Gastrocnemius medialis (tissue), 4 donors: ENCODE data around the gene PARD3B. TPM values are rescaled to one million over a fixed set of nuclear protein-coding genes. Genes with fewer than 3 reads are reported as not detected.

ENCODE experiments used
- ATAC-seq, 2 donors: fragments of 150-250 bp; one replicate each; pipeline ENCODE4 v1.9.1; 2016
- DNase-seq, 2 donors: peaks; one replicate each; pipeline ENCODE4 v3.0.0-alpha.2; 2019
- H3K27ac ChIP-seq, 4 donors: fragments of 200-600 bp; sonication (generic); 1 replicate in 1 of 4; 2 replicates in 3 of 4; pipeline ENCODE4 v1.5.1; 2016 to 2018; ENCODE audit warnings: mild to moderate bottlenecking in 2 of 4, moderate library complexity in 1 of 4
- H3K27me3 ChIP-seq, 3 donors: fragments of 200-600 bp; sonication (generic) in 2 of 3; 1 replicate in 1 of 3; 2 replicates in 2 of 3; pipeline versions ENCODE4 v1.5.1 to v1.6.0; 2016 to 2019; ENCODE audit warnings: mild to moderate bottlenecking in 1 of 3, moderate library complexity in 1 of 3
- H3K36me3 ChIP-seq, 2 donors: fragments of 200-600 bp; sonication (generic) in 1 of 2; one replicate each; pipeline ENCODE4 v1.5.1; 2017 to 2018
- H3K4me1 ChIP-seq, 2 donors: fragments of 200-600 bp; sonication (generic) in 1 of 2; one replicate each; pipeline ENCODE4 v1.5.1; 2016 to 2017; ENCODE audit warnings: mild to moderate bottlenecking in 2 of 2
- H3K4me3 ChIP-seq, 4 donors: fragments of 200-600 bp; sonication (generic) in 3 of 4; 1 replicate in 1 of 4; 2 replicates in 3 of 4; pipeline ENCODE4 v1.5.1; 2016 to 2019; ENCODE audit warnings: mild to moderate bottlenecking in 2 of 4
- H3K9me3 ChIP-seq, 3 donors: fragments of 200-600 bp; sonication (generic) in 2 of 3; 1 replicate in 1 of 3; 2 replicates in 2 of 3; pipeline ENCODE4 v1.5.1; 2016 to 2019
- CTCF ChIP-seq, 5 experiments: fragments of 450-650 bp in 3 of 5; fragments of 200-600 bp in 2 of 5; sonication (generic) in 2 of 5; IDR thresholded peaks in 4 of 5; conservative IDR thresholded peaks in 1 of 5; 1 replicate in 4 of 5; 2 replicates in 1 of 5; pipeline ENCODE4 v1.5.1; 2016 to 2019; ENCODE audit warnings: antibody characterized with exemption in 5 of 5, mild to moderate bottlenecking in 3 of 5, moderate library complexity in 3 of 5
- POLR2A ChIP-seq, 2 donors: fragments of 450-650 bp; IDR thresholded peaks; one replicate each; pipeline ENCODE4 v1.6.1; 2017; ENCODE audit warnings: antibody characterized with exemption in 2 of 2, mild to moderate bottlenecking in 2 of 2, moderate library complexity in 2 of 2
- in situ Hi-C, 4 donors: fragments of 200-750 bp; cut with MboI; loops; one replicate each; pipeline versions ENCODE4 v1.15.0 to v1.8.0; 2017; ENCODE audit warnings: low sequenced_read_pairs in 4 of 4
- intact Hi-C: fragments of 100-400 bp; cut with DNase I; formaldehyde crosslinking; loops from one replicate; pipeline ENCODE4 v1.15.1; 2023; ENCODE audit warnings: low total_unique reads
- total RNA-seq, 4 donors: library from RNA; depleted of rRNA; stranded (reverse); fragments of >200 nt; gene quantifications; one replicate each; pipeline versions ENCODE4 v1.1.0 to v1.2.3, GENCODE V29; 2016

Gene PARD3B
- total RNA-seq, 4 donors from 2014 or later, result 2.2 to 15.5 (median 4.6) TPM

GRCh38 chr2:205086662-205087061, 541.4 kb downstream of the PARD3B start:
- in situ Hi-C loops (no loop called here), intact Hi-C loops (no loop called here)
- H3K4me1 ChIP-seq, result no peaks in the 10 kb centered on the region
- no peaks in the 10 kb centered on the region for H3K9me3 ChIP-seq
- no peak overlapping the region for H3K27ac ChIP-seq
- no peak for ATAC-seq
- H3K4me3 ChIP-seq, result no peak overlapping the region
- H3K36me3 ChIP-seq, result no peaks in the 10 kb centered on the region
- TF ChIP-seq CTCF (IDR thresholded peaks at IDR 0.05 in 4 of 5, conservative IDR thresholded peaks at IDR 0.05 in 1 of 5), result no peak
- no peak for TF ChIP-seq POLR2A (IDR thresholded peaks at IDR 0.05)
- DNase-seq, result no peak
- no peaks in the 10 kb centered on the region for H3K27me3 ChIP-seq

- DNase-seq (no peak), ATAC-seq (no peak)
- intact Hi-C loops, result no loop called here
- TF ChIP-seq CTCF (IDR thresholded peaks at IDR 0.05 in 4 of 5, conservative IDR thresholded peaks at IDR 0.05 in 1 of 5) (no peak), POLR2A (IDR thresholded peaks at IDR 0.05) (no peak)
- no peak overlapping the region for H3K4me3 ChIP-seq
- no peak overlapping the region for H3K27ac ChIP-seq
- no peaks in the 10 kb centered on the region for H3K9me3 ChIP-seq
- H3K27me3 ChIP-seq, result no peaks in the 10 kb centered on the region
- in situ Hi-C loops, result no loop called here
- H3K4me1 ChIP-seq, result no peaks in the 10 kb centered on the region
- no peaks in the 10 kb centered on the region for H3K36me3 ChIP-seq
Measured at GRCh38 chr2:205087862-205088261, 542.6 kb downstream of the PARD3B start.

- Histone ChIP-seq H3K36me3 (no peaks in the 10 kb centered on the region), H3K4me1 (no peaks in the 10 kb centered on the region), H3K9me3 (no peaks in the 10 kb centered on the region), H3K27me3 (no peaks in the 10 kb centered on the region), H3K27ac (no peak overlapping the region), H3K4me3 (no peak overlapping the region)
- in situ Hi-C loops (no loop called here), intact Hi-C loops (no loop called here)
- TF ChIP-seq CTCF (IDR thresholded peaks at IDR 0.05 in 4 of 5, conservative IDR thresholded peaks at IDR 0.05 in 1 of 5), result no peak
- TF ChIP-seq POLR2A (IDR thresholded peaks at IDR 0.05), result no peak
- no peak for DNase-seq
- ATAC-seq, result no peak
Measured at GRCh38 chr2:205089958-205090357, 544.7 kb downstream of the PARD3B start.

DNA sequence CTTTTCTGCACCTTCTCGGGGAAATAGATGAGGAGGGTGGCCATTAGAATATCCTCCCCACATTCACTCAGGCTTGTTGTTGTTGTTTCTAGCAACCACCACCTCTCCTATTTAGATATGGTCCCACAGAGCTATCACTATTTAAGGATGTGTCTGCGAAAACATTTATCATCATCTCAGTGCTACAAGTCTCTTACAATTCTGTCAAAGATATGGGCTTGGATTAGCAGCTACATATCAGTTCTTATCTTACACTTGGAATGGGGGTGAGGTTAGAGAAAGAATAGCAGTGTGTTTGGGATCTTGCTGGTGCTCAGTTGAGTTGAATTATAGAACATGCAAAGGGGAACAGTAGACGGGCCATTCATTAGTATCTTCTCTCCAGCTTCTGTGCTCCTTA, 546.1 kb downstream of the PARD3B start:
- Histone ChIP-seq H3K36me3 (no peaks in the 10 kb centered on the region), H3K4me1 (no peaks in the 10 kb centered on the region), H3K4me3 (no peak overlapping the region), H3K27ac (no peak overlapping the region), H3K9me3 (no peaks in the 10 kb centered on the region), H3K27me3 (no peaks in the 10 kb centered on the region)
- no peak for TF ChIP-seq CTCF (IDR thresholded peaks at IDR 0.05 in 4 of 5, conservative IDR thresholded peaks at IDR 0.05 in 1 of 5)
- DNase-seq, result no peak
- in situ Hi-C loops (no loop called here), intact Hi-C loops (no loop called here)
- no peak for ATAC-seq

DNA sequence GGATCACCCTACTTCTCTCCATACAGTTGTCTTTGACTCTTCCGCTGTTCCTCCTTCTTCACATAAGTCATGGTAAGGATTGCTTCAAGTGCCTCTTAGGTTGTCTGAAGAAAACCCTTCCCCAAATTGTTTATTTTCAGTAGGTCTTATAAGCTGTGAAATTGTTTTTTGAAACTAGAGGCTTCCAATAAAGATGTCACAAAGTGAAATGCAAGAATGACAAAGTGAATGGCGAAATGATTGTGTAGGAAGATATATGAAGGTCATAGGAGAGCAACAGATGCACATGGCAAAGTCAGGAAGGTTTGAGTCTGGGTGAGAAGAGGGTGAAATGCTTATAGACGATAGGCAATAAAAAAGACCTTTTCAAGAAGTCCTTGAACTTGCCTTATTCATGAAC, 548.8 kb downstream of the PARD3B start:
- DNase-seq (no peak), ATAC-seq (no peak)
- in situ Hi-C loops, result no loop called here
- Histone ChIP-seq H3K27ac (no peak overlapping the region), H3K4me3 (no peak overlapping the region), H3K27me3 (no peaks in the 10 kb centered on the region), H3K4me1 (peaks cover 0 to 5% of the 10 kb centered on the region in 2 donors), H3K36me3 (no peaks in the 10 kb centered on the region), H3K9me3 (no peaks in the 10 kb centered on the region)
- intact Hi-C loops, result no loop called here
- TF ChIP-seq POLR2A (IDR thresholded peaks at IDR 0.05), result no peak
- no peak for TF ChIP-seq CTCF (IDR thresholded peaks at IDR 0.05 in 4 of 5, conservative IDR thresholded peaks at IDR 0.05 in 1 of 5)
